Stimulated activated CD8-positive, alpha-beta memory T cell treated with anti-CD3 and anti-CD28 coated beads, Interleukin-2, amount 100 ng/mL, for 48 hours (primary cell): ENCODE results near the gene ZNF320.
A peak's percentile ranks its signal among the peaks of the same experiment; 100 is the strongest.
"Not testable (repeated sequence)": the region's sequence is repeated elsewhere in the genome, so short reads cannot be mapped to it uniquely, and the experiment has no call there.

Source experiments
- DNase-seq, 2 donors: peaks; one replicate each; pipeline ENCODE4 v3.0.0-alpha.2; 2020; ENCODE audit warnings: low read depth in 2 of 2

The ZNF320 gene

DNA sequence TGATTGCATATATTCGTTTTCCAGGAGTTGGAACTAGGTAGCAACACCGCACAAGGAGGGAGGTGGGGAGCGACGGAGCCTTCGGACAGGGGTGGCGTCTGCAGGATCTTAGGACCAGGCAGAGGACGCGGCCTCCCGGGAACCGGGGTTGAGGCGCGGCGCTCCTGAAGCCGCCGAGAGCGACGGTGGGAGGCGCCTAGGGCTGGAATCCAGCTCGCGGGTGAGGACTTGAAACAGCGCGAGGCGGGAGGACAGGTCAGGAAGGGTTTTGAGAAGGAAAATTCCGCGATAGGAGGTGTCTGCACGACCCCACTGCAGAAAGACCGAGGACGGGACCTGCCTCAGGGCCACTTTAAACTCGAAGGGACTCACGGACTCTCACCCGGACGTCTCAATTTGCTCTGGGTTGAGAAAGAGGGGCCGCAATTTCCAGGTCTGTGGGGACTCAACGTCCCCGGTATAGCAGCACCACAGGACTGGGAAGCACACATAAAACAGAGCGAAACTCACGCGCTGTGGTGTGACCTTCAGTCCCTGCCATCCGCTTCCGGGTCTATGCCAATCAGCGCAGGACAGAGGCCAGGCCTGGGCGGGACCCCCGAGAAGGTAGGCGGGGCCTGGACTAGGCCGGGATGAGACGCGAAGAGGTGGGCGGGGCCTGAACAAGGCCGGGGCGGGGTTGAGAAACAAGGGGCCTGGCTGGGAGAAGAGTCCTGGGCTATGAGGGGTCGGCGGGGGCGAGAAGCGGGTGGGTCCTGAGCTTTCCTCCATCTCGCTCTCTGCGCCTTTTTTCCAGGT, at the start of gene ZNF320:
Gene ZNF320, minus strand, starts transcription at position 498 of the 798 bp plus-strand sequence. CDS start 7,380 bp downstream, outside the sequence.
- peak; percentile 80 to 85 for DNase-seq

DNA sequence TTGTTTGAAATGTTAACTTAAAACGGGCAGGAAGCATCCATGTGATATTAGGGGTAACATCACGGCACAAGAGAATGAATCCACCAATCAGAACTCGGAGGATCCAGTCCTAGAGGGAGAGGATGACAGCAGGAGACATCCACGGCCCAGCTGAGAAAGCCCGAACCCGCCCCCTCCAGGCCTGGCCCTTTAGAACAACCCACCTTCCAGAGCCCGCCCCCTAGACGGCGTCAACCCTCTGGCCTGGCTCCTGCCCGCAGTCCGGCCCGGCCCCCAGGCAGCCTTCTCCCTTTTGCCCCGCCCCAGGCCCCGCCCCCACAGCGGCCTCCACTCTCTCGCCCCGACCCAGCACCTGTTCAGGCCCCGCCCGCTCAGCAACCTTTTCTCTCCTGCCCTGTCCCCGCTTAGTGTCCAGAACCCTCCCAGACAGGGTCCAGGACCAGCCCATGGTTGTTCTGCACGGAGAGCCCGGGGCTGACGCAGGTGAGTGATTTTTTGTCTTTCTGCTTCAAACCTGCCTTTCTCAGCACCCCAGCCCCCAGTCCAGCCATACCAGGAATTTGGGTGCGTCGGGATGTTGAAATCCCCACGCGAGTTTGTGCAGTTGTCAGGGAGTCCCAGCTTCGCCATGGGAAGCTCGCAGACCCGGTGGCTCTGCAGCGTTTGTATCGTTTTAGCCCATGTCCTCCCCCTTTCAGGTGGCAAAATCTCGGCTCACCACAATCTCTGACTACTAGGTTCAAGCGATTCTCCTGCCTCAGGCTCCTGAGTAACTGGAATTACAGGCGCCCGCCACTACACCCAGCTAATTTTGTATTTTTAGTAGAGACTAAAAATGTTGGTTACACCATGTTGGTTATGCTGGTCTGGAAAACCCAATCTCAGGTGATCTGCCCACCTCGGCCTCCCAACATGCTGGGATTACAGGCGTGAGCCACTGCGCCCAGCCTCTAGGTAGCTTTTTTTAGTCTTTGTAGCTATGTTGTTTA, 49.2 kb upstream of the ZNF320 start:
- DNase-seq = no peak

DNA sequence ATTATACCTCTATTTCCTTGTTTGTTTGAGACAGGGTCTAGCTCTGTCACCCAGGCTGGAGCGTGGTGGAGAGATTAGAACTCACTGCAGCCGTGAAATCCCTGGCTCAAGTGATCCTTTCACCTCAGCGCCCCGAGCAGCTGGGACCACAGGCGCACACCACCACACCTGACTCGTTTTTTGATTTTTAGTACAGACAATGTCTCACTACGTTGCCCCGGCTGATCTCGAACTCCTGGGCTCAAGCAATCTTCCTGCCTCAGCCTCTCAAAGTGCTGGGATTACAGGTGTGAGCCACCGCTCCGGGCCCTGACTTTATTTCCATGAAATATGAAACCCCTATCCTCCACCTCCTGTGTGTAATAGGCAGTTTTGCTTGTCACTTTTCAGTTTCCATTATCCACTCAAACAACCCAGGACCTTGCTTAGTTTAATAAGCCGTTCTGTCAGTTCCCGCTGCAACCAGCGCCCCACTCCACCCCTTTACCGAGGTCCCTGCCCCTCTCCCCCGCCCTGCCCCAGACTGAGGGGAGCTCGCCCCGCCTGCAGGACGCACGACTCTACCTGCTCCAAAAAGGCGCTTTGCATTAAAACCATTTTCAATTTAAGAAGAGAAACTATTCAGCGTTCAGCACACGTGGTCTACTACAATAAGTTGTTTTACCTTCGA, 48.4 kb upstream of the ZNF320 start:
- no peak for DNase-seq

DNA sequence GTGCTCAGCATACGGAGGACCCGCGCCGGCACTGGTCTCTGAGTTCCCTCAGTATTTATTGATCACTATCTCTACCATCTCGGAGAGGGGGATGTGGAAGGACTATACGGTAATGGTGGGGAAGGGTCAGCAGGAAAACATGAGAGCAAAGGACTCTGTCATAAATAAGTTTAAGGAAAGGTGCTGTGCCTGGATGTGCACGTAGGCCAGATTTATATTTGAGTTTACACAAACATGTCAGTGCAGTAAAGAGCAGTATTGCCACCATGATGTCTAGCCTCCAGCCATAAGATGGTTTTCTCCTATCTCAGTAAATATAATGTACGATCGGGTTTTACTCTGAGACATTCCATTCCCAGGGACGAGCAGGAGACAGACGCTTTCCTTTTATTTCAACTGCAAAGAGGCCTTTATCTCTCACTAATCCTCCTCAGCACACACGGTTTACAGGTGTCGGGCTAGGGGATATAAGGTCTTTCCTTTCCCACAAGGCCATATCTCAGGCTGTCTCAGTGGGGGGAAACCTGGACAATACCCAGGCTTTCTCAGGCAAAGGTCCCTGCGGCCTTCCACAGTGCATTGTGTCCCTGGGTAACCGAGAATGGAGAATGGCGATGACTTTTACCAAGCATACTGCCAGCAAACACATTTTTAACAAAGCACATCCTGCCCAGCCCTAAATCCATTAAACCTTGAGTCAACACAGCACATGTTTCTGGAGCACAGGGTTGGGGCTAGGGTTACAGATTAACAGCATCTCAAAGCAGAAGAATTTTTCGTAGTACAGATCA, 47.5 kb upstream of the ZNF320 start:
- DNase-seq = not testable (repeated sequence)

DNA sequence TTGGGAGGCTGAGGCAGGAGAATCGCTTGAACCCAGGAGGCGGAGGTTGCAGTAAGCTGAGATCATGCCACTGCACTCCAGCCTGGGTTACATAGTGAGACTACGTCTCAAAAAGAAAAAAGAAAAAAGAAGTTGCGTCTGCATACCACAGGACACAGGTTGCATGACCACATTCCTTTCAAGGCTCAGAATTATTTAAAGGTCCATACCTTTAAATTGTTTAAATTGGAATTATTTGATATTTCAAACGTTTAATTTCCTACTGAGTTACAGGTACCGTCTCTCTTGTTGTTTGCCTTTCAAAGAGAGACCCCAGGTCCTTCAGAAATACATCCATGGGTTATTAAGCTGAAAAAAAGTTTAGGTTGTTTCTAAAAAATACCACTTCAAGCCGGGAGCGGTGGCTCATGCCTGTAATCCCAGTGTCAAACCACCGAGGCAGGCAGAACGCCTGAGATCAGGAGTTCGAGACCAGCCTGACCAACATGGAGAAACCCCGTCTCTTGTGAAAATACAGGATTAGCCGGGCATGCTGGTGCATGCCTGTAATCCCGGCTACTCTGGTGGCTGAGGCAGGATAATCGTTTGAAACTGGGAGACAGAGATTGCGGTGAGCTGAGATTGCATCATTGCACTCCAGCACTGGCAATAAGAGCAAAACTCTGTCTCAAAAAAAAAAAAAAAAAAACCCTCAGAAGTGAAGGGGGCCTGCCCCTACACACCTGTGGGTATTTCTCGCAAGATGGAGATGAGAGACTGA, 46.6 kb upstream of the ZNF320 start:
- DNase-seq = no peak

DNA sequence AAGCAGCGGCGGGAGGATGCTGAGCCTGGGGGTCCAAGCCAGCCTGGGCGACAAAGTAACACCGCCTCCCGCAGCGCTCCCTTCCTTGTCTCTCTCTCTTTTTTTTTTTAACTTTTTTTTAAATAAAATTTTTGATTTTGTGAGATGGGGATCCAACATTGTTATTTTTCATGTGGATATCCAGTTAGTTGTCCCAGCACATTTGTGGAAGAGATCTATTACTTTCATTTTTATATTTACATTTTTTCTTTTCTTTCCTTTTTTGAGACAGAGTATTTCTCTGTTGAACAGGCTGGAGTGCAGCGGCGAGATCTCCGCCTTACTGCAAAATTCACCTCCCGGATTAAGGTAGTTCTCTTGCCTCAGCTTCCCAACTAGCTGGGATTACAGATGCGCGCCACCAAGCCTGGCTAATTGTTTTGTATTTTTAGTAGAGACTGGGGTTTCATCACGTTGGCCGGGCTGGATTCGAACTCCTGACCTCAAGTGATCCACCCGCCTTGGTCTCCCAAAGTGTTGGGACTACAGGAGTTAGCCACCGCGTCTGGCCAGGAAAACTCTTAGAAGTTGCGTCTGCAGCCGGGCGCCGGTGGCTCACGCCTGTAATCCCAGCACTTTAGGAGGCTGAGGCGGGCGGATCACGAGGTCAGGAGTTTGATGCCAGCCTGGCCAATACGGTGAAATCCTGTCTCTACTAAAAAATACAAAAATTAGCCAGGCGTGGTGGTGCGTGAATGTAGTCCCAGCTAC, 45.9 kb upstream of the ZNF320 start:
- DNase-seq = no peak

DNA sequence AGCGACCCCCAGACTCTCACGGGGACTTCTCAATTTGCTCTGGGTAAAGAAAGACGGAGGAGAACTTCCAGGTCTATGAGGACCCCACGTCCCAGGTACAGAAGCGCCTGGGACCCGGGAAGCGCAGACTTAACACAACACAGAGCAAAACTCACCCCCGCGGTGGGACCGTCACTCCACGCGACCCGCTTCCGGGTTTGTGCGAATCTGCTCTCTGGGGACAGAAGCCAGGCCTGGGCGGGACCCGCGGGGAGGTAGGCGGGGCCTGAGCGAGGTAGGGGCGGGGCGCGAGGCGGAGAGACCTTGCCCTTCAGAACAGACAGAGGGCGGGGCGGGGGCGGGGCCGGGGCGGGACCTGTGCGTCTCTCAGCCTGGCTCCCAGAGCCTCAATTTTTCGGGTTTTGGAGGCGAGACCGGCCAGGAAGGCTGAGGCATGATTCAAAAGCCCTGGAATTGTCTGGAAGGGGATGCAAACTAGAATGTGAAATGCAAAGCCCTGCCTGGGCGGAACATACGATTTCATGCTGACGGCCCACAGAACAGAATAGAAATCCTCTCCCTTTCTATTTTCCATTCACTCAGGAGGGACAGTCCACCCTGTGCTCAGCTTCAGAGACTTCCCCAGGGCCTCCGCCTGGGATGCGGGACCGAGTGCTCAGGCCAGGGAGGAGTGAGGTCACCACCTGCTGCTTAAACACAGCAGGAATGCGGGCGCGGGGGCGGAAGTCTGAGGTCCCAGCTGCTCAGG, 45.1 kb upstream of the ZNF320 start:
- peak; percentile 82 to 90 for DNase-seq

DNA sequence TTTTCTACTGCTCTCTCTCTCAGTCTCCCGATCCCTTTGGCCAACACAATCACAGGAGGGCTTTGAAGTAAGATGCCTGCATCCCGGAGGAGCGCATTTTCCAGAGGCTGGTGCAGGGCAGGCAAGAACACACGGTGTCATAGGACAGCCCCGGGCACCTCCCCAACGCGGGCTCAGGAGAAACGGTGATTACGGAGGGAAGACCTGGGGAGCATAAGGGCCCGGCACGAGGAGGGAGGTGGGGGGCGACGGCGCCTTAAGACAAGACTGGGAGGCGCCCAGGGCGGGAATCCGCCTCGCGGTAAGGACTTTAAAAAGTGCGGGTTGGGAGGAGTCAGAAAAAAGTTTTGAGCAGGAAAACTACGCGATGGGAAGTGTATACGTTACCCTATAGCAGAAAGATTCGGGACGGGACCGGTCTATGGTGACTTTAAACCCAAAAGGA, 44.5 kb upstream of the ZNF320 start:
- DNase-seq = no peak

DNA sequence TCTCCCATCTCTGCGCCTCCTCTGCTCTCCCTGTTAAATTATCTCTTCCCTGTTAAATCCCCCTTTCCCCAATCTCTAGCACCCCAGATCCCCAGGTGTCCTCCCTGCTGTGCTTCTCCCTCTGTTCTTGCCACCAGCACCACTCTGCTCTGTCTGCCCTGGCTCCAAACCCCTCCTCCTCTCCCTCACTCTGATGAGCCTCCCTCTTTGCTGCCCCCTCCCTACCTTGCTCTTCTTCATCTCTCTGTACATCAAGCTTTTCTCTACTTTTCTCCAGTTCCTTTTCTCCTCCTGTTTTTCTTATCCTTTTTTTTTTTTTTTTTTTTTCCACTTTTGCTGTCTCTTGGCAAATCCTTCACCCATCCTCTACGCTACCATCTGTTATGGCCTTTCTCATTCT, 44.1 kb upstream of the ZNF320 start:
- not testable (repeated sequence) for DNase-seq

DNA sequence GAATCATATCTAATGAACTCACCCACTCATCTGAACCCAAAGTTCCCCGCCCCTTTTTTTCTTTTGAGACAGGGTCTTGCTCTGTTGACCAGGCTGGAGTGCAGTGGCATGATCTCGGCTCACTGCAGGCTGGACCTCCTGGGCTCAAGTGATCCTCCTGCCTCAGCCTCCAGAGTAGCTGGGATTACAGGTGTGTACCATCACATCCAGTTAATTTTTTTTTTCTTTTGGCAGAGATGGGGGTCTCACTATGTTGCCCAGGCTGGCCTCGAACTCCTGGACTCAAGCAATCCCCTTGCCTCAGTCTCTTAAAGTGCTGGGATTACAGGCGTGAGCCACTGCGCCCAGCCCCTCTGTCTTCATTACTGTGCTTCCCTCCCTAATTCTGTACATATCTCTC, 43.5 kb upstream of the ZNF320 start:
- not testable (repeated sequence) for DNase-seq

DNA sequence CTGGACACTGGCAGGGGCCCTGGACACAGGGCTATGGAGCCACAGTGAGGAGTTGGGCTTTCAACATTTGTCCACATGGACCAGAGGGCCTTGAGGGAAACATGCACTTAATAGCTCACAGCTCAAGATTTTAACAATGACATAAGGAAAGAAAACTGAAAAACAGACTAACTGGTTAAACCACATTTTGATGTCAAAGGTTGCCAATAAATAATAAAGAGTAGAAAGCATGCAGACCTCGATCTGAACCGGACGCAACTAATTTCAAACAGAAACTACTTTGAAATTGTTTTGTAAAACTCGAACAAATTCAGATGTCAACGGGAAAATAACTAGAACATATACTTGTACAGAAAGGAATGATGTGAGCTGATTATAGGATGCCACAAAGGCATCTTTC, 41.3 kb upstream of the ZNF320 start:
- no peak for DNase-seq

DNA sequence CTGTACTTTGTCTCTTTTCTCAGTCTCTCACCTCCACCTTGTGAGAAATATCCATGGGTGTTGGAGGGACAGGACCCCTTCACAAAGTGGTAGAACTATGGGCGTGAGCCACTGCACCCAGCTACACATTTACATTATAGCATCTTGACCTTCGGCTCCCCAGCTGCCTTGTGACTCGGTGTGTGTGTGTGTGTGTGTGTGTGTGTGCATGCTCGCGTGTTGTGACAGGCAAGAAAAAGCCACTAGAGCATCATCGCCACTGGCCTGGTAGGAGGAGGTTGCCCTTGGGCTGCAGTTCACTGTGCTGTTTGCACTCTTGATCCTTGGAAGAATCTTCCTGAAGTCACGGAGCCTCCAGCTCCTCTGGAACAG, 39.5 kb upstream of the ZNF320 start:
- no peak for DNase-seq

DNA sequence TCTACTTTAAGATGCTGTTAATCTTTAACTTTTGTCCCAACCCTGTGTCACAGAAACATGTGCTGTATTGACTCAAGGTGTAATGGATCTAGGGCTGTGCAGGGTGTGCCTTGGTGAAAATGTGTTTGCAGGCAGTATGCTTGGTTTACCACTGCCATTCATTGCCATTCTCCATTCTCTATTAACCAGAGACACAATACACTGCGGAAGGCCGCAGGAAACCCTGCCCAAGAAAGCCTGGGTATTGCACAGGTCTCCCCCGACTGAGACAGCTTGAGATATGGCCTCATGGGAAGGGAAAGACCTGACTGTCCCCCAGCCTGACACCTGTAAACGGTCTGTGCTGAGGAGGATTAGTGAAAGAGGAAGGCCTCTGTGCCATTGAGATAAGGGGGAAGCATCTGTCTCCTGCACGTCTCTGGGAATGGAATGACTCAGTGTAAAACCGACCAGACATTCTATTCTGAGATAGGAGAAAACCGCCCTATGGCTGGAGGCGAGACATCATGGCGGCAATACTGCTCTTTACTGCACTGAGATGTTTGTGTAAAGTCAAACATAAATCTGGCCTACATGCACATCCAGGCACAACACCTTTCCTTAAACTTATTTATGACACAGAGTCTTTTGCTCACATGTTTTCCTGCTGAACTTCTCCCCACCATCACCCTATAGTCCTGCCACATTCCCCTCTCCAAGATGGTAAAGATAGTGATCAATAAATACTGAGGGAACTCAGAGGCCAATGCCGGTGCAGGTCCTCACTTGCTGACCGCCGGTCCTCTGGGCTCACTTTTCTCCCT, 38.9 kb upstream of the ZNF320 start:
- DNase-seq = no peak

DNA sequence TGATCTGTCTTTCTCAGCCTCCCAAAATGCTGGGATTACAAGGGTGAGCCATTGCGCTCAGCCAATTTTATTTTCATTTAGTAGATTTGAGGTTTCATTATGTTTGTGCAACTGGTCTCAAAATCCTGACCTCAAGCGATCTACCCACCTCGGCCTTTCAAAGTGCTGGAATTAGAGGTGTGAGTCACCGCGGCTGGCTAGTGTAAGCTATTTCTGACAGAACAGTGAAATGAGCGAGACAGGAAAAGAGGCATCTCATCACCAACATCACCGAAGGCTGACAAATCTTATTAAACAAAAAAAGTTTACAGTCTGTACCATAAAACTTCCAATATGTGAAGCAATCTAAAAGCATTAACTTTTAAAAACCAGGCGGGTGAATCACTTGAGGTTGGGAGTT, 38.0 kb upstream of the ZNF320 start:
- no peak for DNase-seq

DNA sequence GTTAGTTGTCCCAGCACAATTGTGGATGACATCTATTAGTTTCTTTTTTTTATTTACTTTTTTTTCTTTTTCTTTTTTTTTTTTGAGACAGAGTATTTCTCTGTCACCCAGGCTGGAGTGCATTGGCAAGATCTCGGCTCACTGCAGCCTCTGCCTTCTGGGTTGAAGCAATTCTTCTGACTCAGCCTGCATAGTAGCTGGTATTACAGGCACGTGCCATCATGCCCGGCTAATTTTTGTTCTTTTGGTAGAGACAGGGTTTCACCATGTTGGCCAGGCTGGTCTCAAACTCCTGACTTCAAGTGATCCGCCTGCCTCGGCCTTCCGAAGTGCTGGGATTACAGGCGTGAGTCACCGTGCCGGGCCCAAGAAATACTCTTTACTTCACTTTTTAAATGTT, 27.2 kb upstream of the ZNF320 start:
- DNase-seq = not testable (repeated sequence)

DNA sequence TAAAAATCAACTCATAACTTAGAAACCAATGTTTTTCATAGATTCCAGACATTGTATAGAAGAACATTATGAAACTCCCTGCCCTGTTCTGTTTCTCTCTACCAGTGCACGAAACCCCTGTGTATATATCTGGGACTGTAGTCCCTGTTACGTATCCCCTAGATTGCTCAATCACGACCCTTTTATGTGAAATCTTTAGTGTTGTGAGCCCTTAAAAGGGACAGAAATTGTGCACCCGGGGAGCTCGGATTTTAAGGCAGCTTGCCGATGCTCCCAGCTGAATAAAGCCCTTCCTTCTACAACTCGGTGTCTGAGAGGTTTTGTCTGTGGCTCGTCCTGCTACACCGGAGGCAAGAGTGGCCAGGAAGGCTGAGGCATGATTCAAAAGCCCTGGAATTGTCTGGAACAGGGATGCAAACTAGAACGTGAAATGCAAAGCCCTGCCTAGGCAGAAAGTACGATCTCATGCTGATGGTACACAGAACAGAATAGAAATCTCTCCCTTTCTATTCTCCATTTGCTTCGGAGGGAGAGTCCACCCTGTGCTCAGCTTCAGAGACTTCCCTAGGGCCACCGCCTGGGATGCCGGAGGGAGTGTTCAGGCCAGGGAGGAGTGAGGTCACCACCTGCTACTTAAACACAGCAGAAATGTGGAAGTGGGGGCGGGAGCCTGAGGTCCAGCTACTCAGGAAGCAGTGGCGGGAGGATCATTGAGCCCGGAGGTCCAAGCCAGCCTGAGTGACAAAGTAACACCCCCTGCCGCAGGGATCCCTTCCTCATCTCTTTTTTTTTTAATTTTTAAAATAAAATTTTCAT, 26.6 kb upstream of the ZNF320 start:
- no peak for DNase-seq
